Cardiac muscle cell (in vitro differentiated cells and primary cell): Measurements from ENCODE around the gene CCL27. TPM values are rescaled to one million over a fixed set of nuclear protein-coding genes. Genes with fewer than 3 reads are reported as not detected.
A peak's percentile ranks its signal among the peaks of the same experiment; 100 is the strongest.

ENCODE experiments used
- DNase-seq, 2 donors: peaks; one replicate each; pipeline versions ENCODE4 v3.0.0 to v3.0.0-alpha.2; 2010 to 2017; ENCODE audit warnings: low read depth in 1 of 2, low spot score in 1 of 2
- H3K27ac ChIP-seq: fragments of 200-600 bp; sonication (generic); 2 replicates; pipeline ENCODE4 v1.5.1; 2016
- H3K27me3 ChIP-seq: fragments of 200-600 bp; sonication (generic); 2 replicates; pipeline ENCODE4 v1.6.0; 2016; ENCODE audit warnings: control low read depth
- H3K36me3 ChIP-seq: fragments of 200-600 bp; sonication (generic); 2 replicates; pipeline ENCODE4 v1.5.1; 2016; ENCODE audit warnings: control low read depth
- H3K4me1 ChIP-seq: fragments of 200-600 bp; sonication (generic); 2 replicates; pipeline ENCODE4 v1.8.1; 2017; ENCODE audit warnings: low read depth, mild to moderate bottlenecking, mixed run types
- H3K4me3 ChIP-seq: fragments of 200-600 bp; sonication (generic); 2 replicates; pipeline ENCODE4 v1.5.1; 2016; ENCODE audit warnings: mild to moderate bottlenecking
- H3K9me3 ChIP-seq: fragments of 200-600 bp; sonication (generic); 2 replicates; pipeline ENCODE4 v1.5.1; 2017; ENCODE audit warnings: low read depth, mild to moderate bottlenecking, control low read depth
- CTCF ChIP-seq: IDR thresholded peaks from 2 replicates; pipeline ENCODE4 v1.5.1; 2012; ENCODE audit warnings: low read depth, mild to moderate bottlenecking, low read length
- polyA plus RNA-seq: library from polyadenylated mRNA; unstranded; fragments of >200 nt; fragmentation: Nextera tagmentation; extraction: Ambion mirVana; gene quantifications from 2 replicates; pipeline ENCODE4 v1.2.1, GENCODE V29; 2016
- total RNA-seq: library from RNA; depleted of rRNA; stranded (reverse); fragments of >200 nt; gene quantifications from 2 replicates; pipeline ENCODE4 v1.2.3, GENCODE V29; 2016

Gene CCL27
- total and polyA plus RNA-seq, 2 experiments from 2014 or later = 0.77 to 1.3 TPM

- no peak overlapping the region for H3K27ac ChIP-seq
Measured at GRCh38 chr9:34612788-34613390, 49.6 kb downstream of the CCL27 start.

More at GRCh38 chr9:34612788-34613390, 49.6 kb downstream of the CCL27 start:
- Histone ChIP-seq H3K36me3 (peaks cover 12% of the 10 kb centered on the region), H3K4me1 (peaks cover 8% of the 10 kb centered on the region), H3K27me3 (no peaks in the 10 kb centered on the region), H3K4me3 (peak overlapping the region; percentile 58), H3K9me3 (no peaks in the 10 kb centered on the region)
- peak; percentile 91 for TF ChIP-seq CTCF
- DNase-seq = peak; percentile 77 to 90

Other genes starting within 250 kb of the CCL27 start
- 16.0 and 21.1 TPM in 2 replicates for gene FAM219A, start 204.1 kb downstream of the CCL27 start, total RNA-seq
- gene FAM219A, start 204.1 kb downstream of the CCL27 start, polyA plus RNA-seq = 13.8 and 15.0 TPM in 2 replicates
- 0.95 and 1.6 TPM in 2 replicates for gene DNAI1, start 203.9 kb downstream of the CCL27 start, total RNA-seq
- gene DNAI1, start 203.9 kb downstream of the CCL27 start, polyA plus RNA-seq = 1.7 and 2.2 TPM in 2 replicates
- gene ENHO, start 139.7 kb downstream of the CCL27 start, total RNA-seq = 3.9 and 7.6 TPM in 2 replicates
- gene ENHO, start 139.7 kb downstream of the CCL27 start, polyA plus RNA-seq = 8.7 and 13.1 TPM in 2 replicates
- 23.1 and 29.8 TPM in 2 replicates for gene CNTFR, start 72.9 kb downstream of the CCL27 start, total RNA-seq
- gene CNTFR, start 72.9 kb downstream of the CCL27 start, polyA plus RNA-seq = 15.5 and 22.4 TPM in 2 replicates
- gene RPP25L, start 50.6 kb downstream of the CCL27 start, total RNA-seq = 68.4 and 71.6 TPM in 2 replicates
- gene RPP25L, start 50.6 kb downstream of the CCL27 start, polyA plus RNA-seq = 84.3 and 89.4 TPM in 2 replicates
- 79.8 and 82.7 TPM in 2 replicates for gene DCTN3, start 42.2 kb downstream of the CCL27 start, total RNA-seq
- 172 and 180 TPM in 2 replicates for gene DCTN3, start 42.2 kb downstream of the CCL27 start, polyA plus RNA-seq
- 0.27 and 1.7 TPM in 2 replicates for gene ARID3C, start 33.6 kb downstream of the CCL27 start, total RNA-seq
- 1.4 TPM in 1 of 2 replicates, not detected in the other for gene ARID3C, start 33.6 kb downstream of the CCL27 start, polyA plus RNA-seq
- 106 and 125 TPM in 2 replicates for gene SIGMAR1, start 24.9 kb downstream of the CCL27 start, total RNA-seq
- gene SIGMAR1, start 24.9 kb downstream of the CCL27 start, polyA plus RNA-seq = 137 and 144 TPM in 2 replicates
- 82.2 and 121 TPM in 2 replicates for gene GALT, start 16.0 kb downstream of the CCL27 start, total RNA-seq
- 148 and 174 TPM in 2 replicates for gene GALT, start 16.0 kb downstream of the CCL27 start, polyA plus RNA-seq
- gene IL11RA, start 10.5 kb downstream of the CCL27 start, total RNA-seq = 64.6 and 98.7 TPM in 2 replicates
- gene IL11RA, start 10.5 kb downstream of the CCL27 start, polyA plus RNA-seq = 88.2 and 120 TPM in 2 replicates
- gene CCL19, start 28.6 kb upstream of the CCL27 start, total RNA-seq = not detected in 2 replicates
- gene CCL19, start 28.6 kb upstream of the CCL27 start, polyA plus RNA-seq = not detected in 2 replicates
- gene CCL21, start 47.5 kb upstream of the CCL27 start, total RNA-seq = 3.6 and 8.2 TPM in 2 replicates
- gene CCL21, start 47.5 kb upstream of the CCL27 start, polyA plus RNA-seq = 2.2 and 8.0 TPM in 2 replicates